Cerebellar cortex (tissue), 1 donor: Measurements from ENCODE around the gene NFU1.

ENCODE experiments used
- DNase-seq: peaks from one replicate; pipeline ENCODE4 v3.0.0-alpha.2; 2015; ENCODE audit warnings: low spot score

Gene NFU1

GRCh38 chr2:69436938-69437750 is at the start of gene NFU1:
Gene NFU1 (minus strand): TSS chr2:69437435. CDS start chr2:69437422, 13 bp downstream.
- peak; percentile 98 for DNase-seq

DNA sequence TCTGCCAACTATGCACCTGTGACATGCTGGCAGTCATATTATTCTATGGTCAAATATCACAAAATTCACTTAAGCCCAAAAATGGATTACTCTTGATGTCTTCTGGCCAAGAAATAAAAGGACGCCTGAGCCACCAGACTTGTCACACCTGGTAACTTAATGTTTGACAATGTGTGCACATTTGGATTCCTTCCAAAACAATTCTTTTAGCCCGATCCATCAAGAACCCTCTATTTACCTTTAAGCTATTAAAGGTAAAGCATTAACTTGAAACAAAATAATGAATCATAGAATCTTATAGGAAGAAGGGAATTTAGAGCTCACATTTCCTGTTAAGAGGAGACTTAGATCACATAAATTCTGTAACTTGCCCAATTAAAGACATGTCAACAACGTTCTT is 46.5 kb upstream of the NFU1 start:
- DNase-seq = no peak

GRCh38 chr2:69483024-69483423 is 45.8 kb upstream of the NFU1 start:
- no peak for DNase-seq

DNA sequence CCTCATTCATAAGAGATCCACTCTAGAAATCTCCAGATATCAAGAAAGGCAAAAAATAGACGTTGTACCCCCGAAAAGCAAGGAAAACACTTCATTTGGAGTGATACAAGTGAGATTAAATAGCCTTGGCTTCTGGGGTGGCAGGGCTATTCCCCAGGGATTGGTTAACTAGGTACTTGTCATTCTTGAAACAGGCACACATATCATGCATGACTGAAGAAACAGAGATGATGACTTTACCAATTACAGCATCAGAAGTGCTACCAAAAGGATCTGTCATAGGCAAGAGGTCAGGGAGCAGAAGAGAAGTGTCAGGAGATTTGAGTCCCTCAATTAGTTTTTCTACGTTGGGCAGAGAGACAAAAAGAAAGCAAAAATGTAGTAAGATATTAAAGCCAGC is 45.2 kb upstream of the NFU1 start:
- no peak for DNase-seq

DNA sequence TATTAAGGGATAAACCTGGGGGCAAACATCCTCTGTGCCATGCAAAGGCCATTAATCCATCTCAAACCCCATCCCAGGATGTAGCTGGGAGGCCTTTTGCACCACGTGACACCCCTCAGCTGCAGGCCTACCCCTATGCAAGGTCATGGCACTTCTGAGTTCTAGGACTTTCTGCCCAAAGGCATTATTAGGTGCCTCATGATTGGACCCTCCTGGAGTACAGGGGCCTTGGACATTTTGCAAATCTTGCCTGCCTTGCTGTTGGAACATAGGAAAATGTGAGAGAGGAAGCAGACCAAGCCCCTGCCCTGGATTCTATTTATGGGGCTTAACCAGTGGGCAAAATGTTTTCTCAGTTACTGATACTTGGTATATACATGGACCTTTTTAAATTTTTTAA is 44.2 kb upstream of the NFU1 start:
- no peak for DNase-seq

DNA sequence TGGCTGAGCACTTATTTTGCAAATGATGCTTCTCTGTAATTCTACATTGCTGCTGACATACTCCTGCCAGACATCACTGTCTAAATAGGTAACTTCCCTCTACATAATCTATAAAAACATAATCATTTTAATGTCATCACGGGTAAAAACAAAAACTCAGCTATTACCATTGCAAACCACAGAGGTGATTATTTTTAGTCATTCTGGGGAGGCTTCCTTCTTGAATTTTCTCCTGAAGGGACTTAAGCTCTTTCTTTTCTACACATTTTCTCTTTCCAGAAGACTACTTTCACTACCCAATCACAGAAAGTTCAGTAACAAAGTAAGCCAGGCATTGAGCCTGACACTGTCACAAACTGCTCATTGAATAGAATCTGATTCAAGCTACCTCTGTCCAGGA is 40.4 kb upstream of the NFU1 start:
- no peak for DNase-seq

- no peak for DNase-seq
These were observed 37.5 kb upstream of the NFU1 start for GRCh38 chr2:69474688-69475087.

- no peak for DNase-seq
These were observed 34.6 kb upstream of the NFU1 start for GRCh38 chr2:69471793-69472192.

GRCh38 chr2:69470911-69471310 is 33.7 kb upstream of the NFU1 start:
- no peak for DNase-seq

DNA sequence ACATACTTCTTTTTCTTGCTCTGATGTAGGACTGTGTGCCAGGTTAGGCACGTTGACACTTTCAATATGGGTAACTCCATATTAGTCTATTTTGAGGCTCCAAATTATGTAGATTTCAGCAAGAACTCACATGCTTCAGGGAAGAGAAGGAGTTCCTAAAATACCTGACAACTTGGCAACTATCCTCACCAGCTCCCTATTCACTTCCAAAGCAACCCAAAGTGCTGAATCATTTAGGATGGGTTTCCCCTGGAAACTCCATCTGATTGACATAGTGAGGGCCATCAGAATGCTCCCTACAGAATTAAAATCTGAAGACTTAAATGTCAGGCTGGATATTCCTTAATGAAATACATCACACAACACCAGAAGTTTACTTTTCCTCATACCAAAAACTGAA is 32.5 kb upstream of the NFU1 start:
- no peak for DNase-seq

- no peak for DNase-seq
These were observed 32.1 kb upstream of the NFU1 start for GRCh38 chr2:69469375-69469774.

GRCh38 chr2:69466728-69467127 is 29.5 kb upstream of the NFU1 start:
- no peak for DNase-seq

DNA sequence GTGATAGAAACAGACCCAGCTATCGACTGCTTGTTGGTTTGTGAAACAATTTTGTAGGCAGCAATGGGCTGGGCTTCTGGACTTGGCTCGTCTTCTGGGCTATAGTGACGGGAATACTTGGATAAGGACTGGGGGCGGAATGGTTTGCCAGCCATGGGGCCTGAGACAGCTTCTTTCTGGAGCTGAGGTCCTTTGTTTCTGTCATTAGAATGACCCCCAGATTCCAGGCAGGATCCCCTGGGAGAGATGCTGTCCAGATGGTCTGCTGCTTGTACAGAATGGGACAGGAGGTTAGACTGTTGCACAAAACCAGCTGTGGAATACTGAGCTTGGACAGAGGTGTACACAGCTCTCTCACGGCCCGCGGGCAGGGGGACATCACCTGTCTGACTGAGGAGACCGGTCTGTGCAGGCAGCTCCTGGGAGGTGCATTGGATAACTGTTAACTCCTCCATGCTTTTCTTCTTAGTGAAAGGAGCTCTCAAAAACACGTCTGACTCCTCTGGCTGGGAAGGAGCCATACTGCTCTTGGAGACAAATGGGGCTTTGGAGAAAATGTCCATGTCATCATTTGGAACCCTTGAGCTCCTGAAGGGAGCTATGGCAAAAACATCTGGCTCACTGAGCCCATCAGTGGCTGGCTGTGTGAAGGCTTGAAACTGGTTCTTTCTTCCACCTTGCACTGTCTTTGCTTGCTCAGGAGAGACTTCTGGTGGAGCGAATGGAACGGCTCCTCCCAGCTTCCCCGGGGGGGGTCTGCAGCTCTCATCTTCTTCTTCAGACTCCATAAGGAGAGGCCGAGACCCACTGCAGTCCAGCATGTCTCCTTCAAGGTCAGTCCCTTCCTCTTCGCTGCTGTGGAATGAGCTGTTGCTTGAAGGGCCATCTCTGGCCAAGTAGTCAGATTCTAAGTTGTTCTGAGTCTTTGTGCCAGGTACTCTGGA is 28.6 kb upstream of the NFU1 start:
- DNase-seq = no peak

- DNase-seq = no peak
These were observed 27.3 kb upstream of the NFU1 start for GRCh38 chr2:69464575-69464974.

DNA sequence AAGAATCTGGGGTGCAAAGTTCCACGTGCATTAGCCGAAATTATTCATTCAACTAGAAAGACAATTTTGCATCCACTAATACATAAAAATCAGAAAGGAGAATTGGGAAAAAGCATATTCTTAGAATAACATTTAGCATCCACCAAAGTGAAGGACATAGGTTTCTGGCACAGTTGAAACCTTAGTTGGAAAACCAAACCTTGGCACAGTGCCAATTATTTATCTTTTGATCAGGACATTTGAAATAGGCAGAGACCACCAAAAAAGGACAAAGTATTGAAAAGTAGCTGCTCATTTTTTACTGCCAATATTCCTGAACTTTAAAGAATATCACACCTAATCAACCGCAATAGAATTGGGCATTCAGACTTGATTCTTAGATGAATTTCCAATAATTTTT is 25.5 kb upstream of the NFU1 start:
- no peak for DNase-seq

DNA sequence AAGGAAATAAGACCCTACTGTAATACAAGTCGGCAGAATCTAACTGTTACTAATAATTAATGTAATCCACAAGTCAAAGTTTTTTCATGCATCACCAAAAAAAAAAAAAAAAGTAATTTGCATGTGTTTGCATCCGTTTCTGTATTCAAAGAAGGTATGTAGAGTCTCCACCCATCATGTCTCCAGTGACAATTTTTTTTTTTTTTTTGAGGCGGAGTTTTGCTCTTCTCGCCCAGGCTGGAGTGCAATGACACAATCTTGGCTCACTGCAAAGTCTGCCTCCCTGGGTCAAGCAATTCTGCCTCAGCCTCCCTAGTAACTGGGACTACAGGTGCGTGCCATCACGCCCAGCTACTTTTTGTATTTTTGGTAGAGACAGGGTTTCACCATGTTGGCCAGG is 24.2 kb upstream of the NFU1 start:
- DNase-seq = no peak

- DNase-seq = no peak
These were observed 22.7 kb upstream of the NFU1 start for GRCh38 chr2:69459936-69460335.

- DNase-seq = no peak
These were observed 19.8 kb upstream of the NFU1 start for GRCh38 chr2:69456950-69457445.

DNA sequence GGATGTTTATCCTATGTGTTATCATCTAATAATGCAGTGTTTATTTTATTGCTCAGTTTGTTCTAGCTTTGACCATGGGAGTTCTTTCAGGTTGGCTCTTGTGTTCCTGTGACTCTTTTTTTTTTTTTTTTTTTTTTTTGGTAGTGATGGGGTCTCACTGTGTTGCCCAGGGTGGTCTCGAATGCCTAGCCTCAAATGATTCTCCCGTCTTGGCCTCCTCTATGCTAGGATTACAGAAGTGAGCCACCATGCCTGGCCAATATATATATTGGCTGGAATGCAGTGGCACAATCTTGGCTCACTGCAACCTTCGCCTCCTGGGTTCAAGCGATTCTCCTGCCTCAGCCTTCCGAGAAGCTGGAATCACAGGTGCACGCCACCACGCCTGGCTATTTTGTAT is 18.9 kb upstream of the NFU1 start:
- no peak for DNase-seq

GRCh38 chr2:69454976-69455375 is 17.7 kb upstream of the NFU1 start:
- DNase-seq = no peak

GRCh38 chr2:69453475-69454129 is 16.4 kb upstream of the NFU1 start:
- DNase-seq = no peak

DNA sequence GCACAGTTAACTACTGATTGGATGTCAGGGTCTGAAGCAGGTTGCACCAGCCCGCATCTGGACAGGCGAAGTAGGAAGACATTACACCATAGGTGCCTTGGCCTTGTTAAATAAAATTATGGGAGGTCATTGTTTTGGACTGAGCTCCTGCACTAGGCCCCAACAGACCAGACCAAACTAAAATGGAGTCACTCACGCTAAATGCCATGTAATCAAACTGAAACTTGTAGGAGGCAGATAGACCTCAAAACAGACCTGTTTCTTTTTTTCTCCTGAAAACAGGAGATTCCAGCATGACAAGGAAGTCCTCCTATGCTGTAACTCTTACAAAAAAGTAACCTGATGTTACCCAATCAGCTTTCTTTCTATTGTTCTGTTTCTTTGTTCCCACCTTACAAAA is 15.5 kb upstream of the NFU1 start:
- DNase-seq = no peak
